ENCODE measurements around the gene LAPTM5. TPM values are rescaled to one million over a fixed set of nuclear protein-coding genes. Genes with fewer than 3 reads are reported as not detected.

Gene LAPTM5
- total RNA-seq, 1 experiment from 2014 or later, result 1.9 TPM

DNA sequence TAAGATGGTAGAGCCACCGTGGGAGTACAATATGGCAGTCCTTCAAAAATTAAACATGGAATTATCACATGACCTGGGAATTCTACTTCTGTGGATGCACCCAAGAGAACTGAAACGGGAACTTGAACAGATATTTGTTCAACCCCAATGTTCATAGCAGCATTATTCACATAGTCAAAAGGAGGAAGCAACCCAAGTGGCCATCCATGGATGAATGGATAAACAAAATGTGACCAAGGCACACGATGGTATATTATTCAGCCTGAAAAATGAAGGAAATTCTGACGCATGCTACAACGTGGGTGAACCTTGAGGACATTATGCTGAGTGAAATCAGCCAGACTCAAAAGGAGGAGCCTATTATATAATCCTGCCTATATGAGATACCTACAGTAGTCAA, 22.8 kb upstream of the LAPTM5 start:
- H3K27ac ChIP-seq (ENCODE audit: low read length), result no peak overlapping the region
- in situ Hi-C loops (cut with HindIII; ENCODE audit: low pct_unique_long_range_greater_than_20kb, low sequenced_read_pairs) (no loop called here), intact Hi-C loops (cut with micrococcal nuclease; ENCODE audit: unreplicated experiment) (loop anchor here (5.0 kb wide), 1 partner anchor 147 kb away; no protein-coding TSS in a partner anchor)
- DNase-seq (ENCODE audit: low read depth, low spot score) (no peak), ATAC-seq (no peak)
- TF ChIP-seq SIN3A (IDR thresholded peaks at IDR 0.05; ENCODE audit: borderline replicate concordance, insufficient read depth, low read depth, low read length), result no peak
- TF ChIP-seq, protein P1, sequence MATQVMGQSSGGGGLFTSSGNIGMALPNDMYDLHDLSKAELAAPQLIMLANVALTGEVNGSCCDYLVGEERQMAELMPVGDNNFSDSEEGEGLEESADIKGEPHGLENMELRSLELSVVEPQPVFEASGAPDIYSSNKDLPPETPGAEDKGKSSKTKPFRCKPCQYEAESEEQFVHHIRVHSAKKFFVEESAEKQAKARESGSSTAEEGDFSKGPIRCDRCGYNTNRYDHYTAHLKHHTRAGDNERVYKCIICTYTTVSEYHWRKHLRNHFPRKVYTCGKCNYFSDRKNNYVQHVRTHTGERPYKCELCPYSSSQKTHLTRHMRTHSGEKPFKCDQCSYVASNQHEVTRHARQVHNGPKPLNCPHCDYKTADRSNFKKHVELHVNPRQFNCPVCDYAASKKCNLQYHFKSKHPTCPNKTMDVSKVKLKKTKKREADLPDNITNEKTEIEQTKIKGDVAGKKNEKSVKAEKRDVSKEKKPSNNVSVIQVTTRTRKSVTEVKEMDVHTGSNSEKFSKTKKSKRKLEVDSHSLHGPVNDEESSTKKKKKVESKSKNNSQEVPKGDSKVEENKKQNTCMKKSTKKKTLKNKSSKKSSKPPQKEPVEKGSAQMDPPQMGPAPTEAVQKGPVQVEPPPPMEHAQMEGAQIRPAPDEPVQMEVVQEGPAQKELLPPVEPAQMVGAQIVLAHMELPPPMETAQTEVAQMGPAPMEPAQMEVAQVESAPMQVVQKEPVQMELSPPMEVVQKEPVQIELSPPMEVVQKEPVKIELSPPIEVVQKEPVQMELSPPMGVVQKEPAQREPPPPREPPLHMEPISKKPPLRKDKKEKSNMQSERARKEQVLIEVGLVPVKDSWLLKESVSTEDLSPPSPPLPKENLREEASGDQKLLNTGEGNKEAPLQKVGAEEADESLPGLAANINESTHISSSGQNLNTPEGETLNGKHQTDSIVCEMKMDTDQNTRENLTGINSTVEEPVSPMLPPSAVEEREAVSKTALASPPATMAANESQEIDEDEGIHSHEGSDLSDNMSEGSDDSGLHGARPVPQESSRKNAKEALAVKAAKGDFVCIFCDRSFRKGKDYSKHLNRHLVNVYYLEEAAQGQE (IDR thresholded peaks at IDR 0.05; ENCODE audit: insufficient read depth in 1 of 2, low read depth in 2 of 2, low read length in 1 of 2), result no peak
- no peak for TF ChIP-seq TCF7L2 (IDR thresholded peaks at IDR 0.05; ENCODE audit: low read depth, low read length)
- TF ChIP-seq, protein P2, sequence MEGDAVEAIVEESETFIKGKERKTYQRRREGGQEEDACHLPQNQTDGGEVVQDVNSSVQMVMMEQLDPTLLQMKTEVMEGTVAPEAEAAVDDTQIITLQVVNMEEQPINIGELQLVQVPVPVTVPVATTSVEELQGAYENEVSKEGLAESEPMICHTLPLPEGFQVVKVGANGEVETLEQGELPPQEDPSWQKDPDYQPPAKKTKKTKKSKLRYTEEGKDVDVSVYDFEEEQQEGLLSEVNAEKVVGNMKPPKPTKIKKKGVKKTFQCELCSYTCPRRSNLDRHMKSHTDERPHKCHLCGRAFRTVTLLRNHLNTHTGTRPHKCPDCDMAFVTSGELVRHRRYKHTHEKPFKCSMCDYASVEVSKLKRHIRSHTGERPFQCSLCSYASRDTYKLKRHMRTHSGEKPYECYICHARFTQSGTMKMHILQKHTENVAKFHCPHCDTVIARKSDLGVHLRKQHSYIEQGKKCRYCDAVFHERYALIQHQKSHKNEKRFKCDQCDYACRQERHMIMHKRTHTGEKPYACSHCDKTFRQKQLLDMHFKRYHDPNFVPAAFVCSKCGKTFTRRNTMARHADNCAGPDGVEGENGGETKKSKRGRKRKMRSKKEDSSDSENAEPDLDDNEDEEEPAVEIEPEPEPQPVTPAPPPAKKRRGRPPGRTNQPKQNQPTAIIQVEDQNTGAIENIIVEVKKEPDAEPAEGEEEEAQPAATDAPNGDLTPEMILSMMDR (IDR thresholded peaks at IDR 0.05), result no peak
- no peak for TF ChIP-seq POLR2AphosphoS5 (IDR thresholded peaks at IDR 0.05; ENCODE audit: low read depth, low read length)
- no peaks in the 10 kb centered on the region for H3K27me3 ChIP-seq (ENCODE audit: control insufficient read depth, insufficient read depth, low read length)
- H3K4me1 ChIP-seq (ENCODE audit: control insufficient read depth, insufficient read depth, low read length), result no peaks in the 10 kb centered on the region; the same call in none of the 2 replicates
- CTCF ChIA-PET, result interaction anchor here (0.6 to 3.4 kb wide), 6 partner anchors 10 to 1598 kb away, joined by 3 to 74 read pairs (median 6); no protein-coding TSS in a partner anchor
- BruUV-seq (replicated peaks), result no TSS peak
- no peaks in the 10 kb centered on the region for H3K36me3 ChIP-seq (ENCODE audit: control insufficient read depth, insufficient read depth, low read length)
- no peak overlapping the region for H3K4me3 ChIP-seq (ENCODE audit: low read depth in 2 of 2, low read length in 2 of 2)
- POLR2A ChIA-PET, result no interaction called here
- H3K9me3 ChIP-seq (ENCODE audit: control insufficient read depth, insufficient read depth, low read depth, low read length), result no peaks in the 10 kb centered on the region

DNA sequence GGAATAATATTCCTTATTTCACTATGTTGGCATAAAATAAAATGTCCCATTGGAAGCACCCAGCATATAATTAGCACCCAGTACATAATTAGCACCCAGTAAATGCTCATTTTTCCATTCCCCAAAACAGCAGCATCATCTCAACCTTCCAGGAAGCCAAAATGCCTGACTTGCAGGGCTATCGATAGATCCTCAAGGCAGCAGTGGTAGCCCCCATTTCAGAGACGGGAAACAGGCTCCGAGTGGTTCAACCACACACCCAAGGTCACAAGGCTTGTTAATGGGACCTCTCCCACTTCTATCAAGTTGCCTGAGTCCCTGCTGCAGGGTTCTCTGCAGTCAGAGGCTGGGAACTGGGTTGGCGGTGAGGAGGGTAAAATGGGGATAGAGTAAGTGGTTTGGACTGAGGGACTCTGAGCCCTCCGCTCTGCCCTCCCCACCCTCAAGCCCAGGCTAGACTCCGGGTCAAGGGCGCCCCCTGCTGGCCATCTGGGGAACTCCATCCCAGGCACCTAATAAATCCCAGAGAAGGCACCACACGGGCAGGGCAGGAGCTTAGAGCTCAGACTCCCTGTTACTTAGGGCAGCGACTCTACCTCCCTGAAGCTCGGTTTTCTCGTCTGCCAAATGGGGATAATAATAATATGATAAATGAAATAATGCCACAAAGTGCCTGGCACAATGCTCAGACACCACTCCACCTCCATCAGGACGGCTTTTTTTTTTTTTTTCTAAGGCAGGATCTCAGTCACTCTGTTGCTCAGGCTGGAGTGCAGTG, 21.9 kb upstream of the LAPTM5 start:
- in situ Hi-C loops (cut with HindIII; ENCODE audit: low pct_unique_long_range_greater_than_20kb, low sequenced_read_pairs), result no loop called here
- ChIA-PET POLR2A (interaction anchor here (0.6 to 0.9 kb wide), 4 partner anchors 11 to 61 kb away, joined by 3 to 19 read pairs (median 9); no protein-coding TSS in a partner anchor), CTCF (interaction anchor here (0.6 to 3.4 kb wide), 21 partner anchors 11 to 275 kb away, joined by 3 to 74 read pairs (median 4); no protein-coding TSS in a partner anchor)
- H3K4me3 ChIP-seq (ENCODE audit: low read depth in 2 of 2, low read length in 2 of 2), result no peak overlapping the region
- H3K36me3 ChIP-seq (ENCODE audit: control insufficient read depth, insufficient read depth, low read length), result no peaks in the 10 kb centered on the region
- H3K27ac ChIP-seq (ENCODE audit: low read length), result no peak overlapping the region
- ATAC-seq (peak; percentile 83), DNase-seq (ENCODE audit: low read depth, low spot score) (peak; percentile 62)
- H3K4me1 ChIP-seq (ENCODE audit: control insufficient read depth, insufficient read depth, low read length), result no peaks in the 10 kb centered on the region; the same call in none of the 2 replicates
- H3K9me3 ChIP-seq (ENCODE audit: control insufficient read depth, insufficient read depth, low read depth, low read length), result no peaks in the 10 kb centered on the region
- no peaks in the 10 kb centered on the region for H3K27me3 ChIP-seq (ENCODE audit: control insufficient read depth, insufficient read depth, low read length)
- no TSS peak for BruUV-seq (replicated peaks)
- TF ChIP-seq, protein P2 (IDR thresholded peaks at IDR 0.05), result peak; percentile 96
- no peak for TF ChIP-seq POLR2AphosphoS5 (IDR thresholded peaks at IDR 0.05; ENCODE audit: low read depth, low read length)
- intact Hi-C loops (cut with micrococcal nuclease; ENCODE audit: unreplicated experiment), result loop anchor here (1.0 to 5.0 kb wide), 2 partner anchors 60 to 148 kb away; no protein-coding TSS in a partner anchor
